ENCODE results near the gene GALR1.

GALR1 gene, protein sequence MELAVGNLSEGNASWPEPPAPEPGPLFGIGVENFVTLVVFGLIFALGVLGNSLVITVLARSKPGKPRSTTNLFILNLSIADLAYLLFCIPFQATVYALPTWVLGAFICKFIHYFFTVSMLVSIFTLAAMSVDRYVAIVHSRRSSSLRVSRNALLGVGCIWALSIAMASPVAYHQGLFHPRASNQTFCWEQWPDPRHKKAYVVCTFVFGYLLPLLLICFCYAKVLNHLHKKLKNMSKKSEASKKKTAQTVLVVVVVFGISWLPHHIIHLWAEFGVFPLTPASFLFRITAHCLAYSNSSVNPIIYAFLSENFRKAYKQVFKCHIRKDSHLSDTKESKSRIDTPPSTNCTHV

GRCh38 chr18:77249569-77250500, at the start of gene GALR1:
Gene GALR1 (plus strand): TSS chr18:77249848. CDS start chr18:77250549, 701 bp downstream.
- no peaks in the 10 kb centered on the region for H3K27me3 ChIP-seq (ENCODE audit: control insufficient read depth, insufficient read depth, low read length)
- H3K27ac ChIP-seq, result no peak within 1 kb of the TSS
- H3K9ac ChIP-seq, result no peak within 1 kb of the TSS
- peak within 1 kb of the TSS; percentile 31 for H2AFZ ChIP-seq
- H3K4me2 ChIP-seq (ENCODE audit: low read length), result peak within 1 kb of the TSS; percentile 81
- H3K79me2 ChIP-seq, result no peaks in the 10 kb centered on the region
- H3K4me3 ChIP-seq (ENCODE audit: low read depth, low read length), result peak within 1 kb of the TSS; percentile 55
- peaks cover 3% of the 10 kb centered on the region for H3K4me1 ChIP-seq
- no peaks in the 10 kb centered on the region for H3K9me3 ChIP-seq (ENCODE audit: control insufficient read depth, low read length)
- TF ChIP-seq, protein P1, sequence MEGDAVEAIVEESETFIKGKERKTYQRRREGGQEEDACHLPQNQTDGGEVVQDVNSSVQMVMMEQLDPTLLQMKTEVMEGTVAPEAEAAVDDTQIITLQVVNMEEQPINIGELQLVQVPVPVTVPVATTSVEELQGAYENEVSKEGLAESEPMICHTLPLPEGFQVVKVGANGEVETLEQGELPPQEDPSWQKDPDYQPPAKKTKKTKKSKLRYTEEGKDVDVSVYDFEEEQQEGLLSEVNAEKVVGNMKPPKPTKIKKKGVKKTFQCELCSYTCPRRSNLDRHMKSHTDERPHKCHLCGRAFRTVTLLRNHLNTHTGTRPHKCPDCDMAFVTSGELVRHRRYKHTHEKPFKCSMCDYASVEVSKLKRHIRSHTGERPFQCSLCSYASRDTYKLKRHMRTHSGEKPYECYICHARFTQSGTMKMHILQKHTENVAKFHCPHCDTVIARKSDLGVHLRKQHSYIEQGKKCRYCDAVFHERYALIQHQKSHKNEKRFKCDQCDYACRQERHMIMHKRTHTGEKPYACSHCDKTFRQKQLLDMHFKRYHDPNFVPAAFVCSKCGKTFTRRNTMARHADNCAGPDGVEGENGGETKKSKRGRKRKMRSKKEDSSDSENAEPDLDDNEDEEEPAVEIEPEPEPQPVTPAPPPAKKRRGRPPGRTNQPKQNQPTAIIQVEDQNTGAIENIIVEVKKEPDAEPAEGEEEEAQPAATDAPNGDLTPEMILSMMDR (IDR thresholded peaks at IDR 0.05), result no peak
- no peaks in the 10 kb centered on the region for H3K36me3 ChIP-seq (ENCODE audit: control insufficient read depth, insufficient read depth, low read length)

- Histone ChIP-seq H3K27ac (no peak overlapping the region), H3K27me3 (ENCODE audit: control insufficient read depth, insufficient read depth, low read length) (no peaks in the 10 kb centered on the region), H3K4me1 (no peaks in the 10 kb centered on the region), H3K9me3 (ENCODE audit: control insufficient read depth, low read length) (no peaks in the 10 kb centered on the region), H3K4me3 (ENCODE audit: low read depth, low read length) (no peak overlapping the region), H2AFZ (no peak overlapping the region), H3K4me2 (ENCODE audit: low read length) (no peak overlapping the region), H3K9ac (no peak overlapping the region), H3K36me3 (ENCODE audit: control insufficient read depth, insufficient read depth, low read length) (no peaks in the 10 kb centered on the region), H3K79me2 (no peaks in the 10 kb centered on the region)
- TF ChIP-seq, protein P1 (IDR thresholded peaks at IDR 0.05), result no peak
Observed at GRCh38 chr18:77201506-77201905, 48.1 kb upstream of the GALR1 start.

DNA sequence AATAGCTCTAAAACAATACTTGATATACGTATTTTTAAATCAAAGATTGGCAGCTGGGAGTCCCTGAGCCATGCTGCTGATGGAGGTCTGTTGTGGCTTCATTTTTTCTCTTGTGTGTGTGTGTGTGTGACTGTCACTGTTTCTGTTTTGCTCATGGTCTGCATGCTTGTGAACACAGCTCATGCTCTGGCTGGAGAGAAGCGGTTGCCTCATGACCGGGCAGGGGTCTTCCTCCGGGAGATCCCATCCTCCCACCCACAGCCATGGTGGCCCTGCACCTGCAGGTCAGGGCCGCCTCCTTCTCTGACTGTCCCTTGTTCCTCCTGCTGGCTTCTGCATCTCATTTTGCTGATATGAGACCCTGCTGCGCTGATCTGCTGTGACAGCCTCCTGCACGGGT, 47.3 kb upstream of the GALR1 start:
- Histone ChIP-seq H3K9me3 (ENCODE audit: control insufficient read depth, low read length) (no peaks in the 10 kb centered on the region), H3K4me2 (ENCODE audit: low read length) (no peak overlapping the region), H3K27ac (no peak overlapping the region), H3K27me3 (ENCODE audit: control insufficient read depth, insufficient read depth, low read length) (no peaks in the 10 kb centered on the region), H3K4me1 (peaks cover 1% of the 10 kb centered on the region), H2AFZ (no peak overlapping the region), H3K4me3 (ENCODE audit: low read depth, low read length) (no peak overlapping the region), H3K9ac (no peak overlapping the region), H3K36me3 (ENCODE audit: control insufficient read depth, insufficient read depth, low read length) (no peaks in the 10 kb centered on the region), H3K79me2 (no peaks in the 10 kb centered on the region)
- TF ChIP-seq, protein P1 (IDR thresholded peaks at IDR 0.05), result no peak

- Histone ChIP-seq H3K36me3 (ENCODE audit: control insufficient read depth, insufficient read depth, low read length) (no peaks in the 10 kb centered on the region), H3K4me2 (ENCODE audit: low read length) (no peak overlapping the region), H3K4me1 (peaks cover 3% of the 10 kb centered on the region), H3K9ac (no peak overlapping the region), H3K9me3 (ENCODE audit: control insufficient read depth, low read length) (no peaks in the 10 kb centered on the region), H3K79me2 (no peaks in the 10 kb centered on the region), H2AFZ (no peak overlapping the region), H3K27me3 (ENCODE audit: control insufficient read depth, insufficient read depth, low read length) (no peaks in the 10 kb centered on the region), H3K4me3 (ENCODE audit: low read depth, low read length) (no peak overlapping the region), H3K27ac (no peak overlapping the region)
- TF ChIP-seq, protein P1 (IDR thresholded peaks at IDR 0.05), result no peak
Observed at GRCh38 chr18:77203071-77203470, 46.6 kb upstream of the GALR1 start.
